GM19025 (cell line): ENCODE data around the gene STAB1.

Experiments
- ATAC-seq: cut with Tn5 transposase; IDR thresholded peaks from one replicate; pipeline ENCODE4 v1.9.1; 2021; ENCODE audit warnings: mild to moderate bottlenecking, low read depth, moderate library complexity; ENCODE audit not compliant: unreplicated experiment

Gene STAB1

DNA sequence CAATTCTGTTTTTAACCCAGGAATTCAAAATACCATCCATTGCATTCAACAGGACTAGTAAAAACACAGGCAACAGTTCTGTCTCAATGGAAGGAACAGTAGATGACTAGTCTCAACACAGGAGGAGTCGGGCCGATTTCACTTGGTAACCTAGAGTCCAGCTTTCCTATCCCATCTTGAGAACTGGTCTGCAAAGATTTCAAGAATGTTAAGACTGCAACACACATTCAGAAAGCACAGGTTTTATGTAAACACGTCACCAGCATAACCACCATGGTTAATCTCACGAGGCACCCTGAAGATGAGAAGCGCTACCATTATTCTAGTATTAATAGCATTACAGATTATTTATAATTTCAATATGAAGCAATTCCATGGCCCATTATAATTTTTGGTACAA lies 63.3 kb downstream of the STAB1 start:
- no peak for ATAC-seq

DNA sequence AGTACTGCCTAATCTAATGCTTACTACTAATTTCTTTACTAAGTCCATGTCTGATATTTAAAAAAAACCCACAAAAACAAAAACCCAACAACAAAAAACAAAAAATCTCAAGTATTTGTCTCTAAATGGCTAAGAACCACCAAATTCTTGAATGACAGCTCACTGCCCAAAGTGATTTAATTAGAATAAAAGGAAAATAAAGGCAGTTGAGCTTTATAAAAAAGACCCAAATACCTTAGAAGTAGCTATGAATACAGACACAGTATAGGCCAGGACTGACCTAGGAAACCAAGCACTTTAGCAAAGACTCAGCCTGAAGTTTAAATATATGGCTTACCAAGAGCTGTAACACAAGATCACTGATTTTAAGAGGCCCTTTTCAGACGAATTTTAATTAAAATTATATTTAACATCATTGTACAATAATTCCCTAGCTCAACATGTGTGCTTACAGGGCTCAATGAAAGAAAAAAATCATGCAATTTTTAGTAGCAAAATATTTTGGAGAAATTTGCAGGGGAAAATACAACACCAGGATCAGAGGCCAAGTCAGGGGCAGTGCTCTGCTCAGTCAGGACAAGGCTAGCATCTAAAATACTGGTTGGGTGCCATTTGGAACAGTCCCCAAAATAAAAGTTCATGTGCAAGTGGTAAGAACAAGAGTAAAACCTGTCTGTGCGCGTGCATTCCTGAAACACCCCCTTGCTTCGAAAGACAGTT lies 66.0 kb downstream of the STAB1 start:
- no peak for ATAC-seq

DNA sequence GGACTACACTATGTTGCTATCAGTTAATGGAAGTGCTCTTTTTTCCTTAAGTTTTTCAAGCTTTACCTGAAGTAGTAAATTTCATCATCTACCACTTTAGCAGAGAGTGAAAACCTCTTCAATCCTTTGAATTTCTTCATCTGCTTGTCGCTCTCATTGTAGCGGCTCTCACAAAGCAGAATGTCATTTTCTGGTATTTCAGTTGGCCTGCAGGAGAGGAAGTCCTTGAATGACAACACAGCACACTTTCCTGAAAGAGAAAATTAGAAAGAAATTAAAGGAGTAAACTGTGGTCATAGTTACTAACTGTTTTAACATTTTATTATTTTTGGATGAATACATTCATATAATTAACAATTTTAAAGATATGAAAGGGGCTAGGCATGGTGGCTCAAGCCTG lies 68.8 kb downstream of the STAB1 start:
- no peak for ATAC-seq

- ATAC-seq: no peak
These were observed 72.9 kb downstream of the STAB1 start for GRCh38 chr3:52568069-52568468.

DNA sequence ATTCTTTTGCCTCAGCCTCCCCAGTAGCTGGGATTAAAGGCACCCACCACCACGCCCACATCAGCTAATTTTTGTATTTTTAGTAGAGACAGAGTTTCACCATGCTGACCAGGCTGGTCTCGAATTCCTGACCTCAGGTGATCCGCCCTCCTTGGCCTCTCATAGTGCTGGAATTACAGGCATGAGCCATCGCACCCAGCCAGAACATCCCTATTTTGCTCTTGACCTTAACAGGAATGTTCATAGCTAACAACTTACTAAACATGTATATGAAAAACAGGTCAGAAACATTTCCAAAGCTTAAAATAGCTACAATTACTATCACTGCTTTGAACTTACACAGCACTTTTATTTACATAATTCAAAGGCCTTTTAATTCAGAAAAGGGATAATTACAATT lies 74.9 kb downstream of the STAB1 start:
- ATAC-seq: no peak

DNA sequence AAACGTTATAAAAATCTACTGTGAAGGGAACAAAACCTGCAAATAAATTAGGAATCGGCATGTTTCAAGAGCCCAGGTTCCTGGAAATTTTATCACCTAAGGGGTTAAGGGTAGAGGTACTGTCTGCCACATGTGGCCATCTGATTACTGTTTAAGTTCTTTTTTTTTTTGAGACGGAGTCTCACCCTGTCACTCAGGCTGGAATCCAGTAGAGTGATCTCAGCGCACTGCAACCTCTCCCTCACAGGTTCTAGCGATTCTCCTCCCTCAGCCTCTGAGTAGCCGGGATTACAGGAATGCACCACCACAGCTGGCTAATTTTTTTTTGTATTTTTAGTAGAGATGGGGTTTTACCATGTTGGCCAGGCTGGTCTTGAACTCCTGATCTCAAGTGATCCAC lies 77.1 kb downstream of the STAB1 start:
- ATAC-seq: no peak
